ENCODE measurements around the gene RFX6.

The RFX6 gene

GRCh38 chr6:116974526-116975316 is 97.7 kb downstream of the RFX6 start:
- no peak for DNase-seq

GRCh38 chr6:116975600-116975999 is 98.6 kb downstream of the RFX6 start:
- no peak for DNase-seq

- DNase-seq, result no peak
Observed at GRCh38 chr6:116979560-116979959, 102.5 kb downstream of the RFX6 start.

Measured in NCI-H524 treated with DMSO at 0.1 percent for 48 hours (cell line).